Fibroblast of villous mesenchyme (primary cell): ENCODE results near the gene BCKDHA. TPM values are rescaled to one million over a fixed set of nuclear protein-coding genes. Genes with fewer than 3 reads are reported as not detected.
A peak's percentile ranks its signal among the peaks of the same experiment; 100 is the strongest.

Source experiments
- DNase-seq: peaks from one replicate; pipeline ENCODE4 v3.0.0-alpha.2; 2010; ENCODE audit warnings: low read depth
- H3K4me3 ChIP-seq: 2 replicates; pipeline ENCODE4 v1.5.1; 2011; ENCODE audit warnings: low read depth, mild to moderate bottlenecking, low read length
- CTCF ChIP-seq: IDR thresholded peaks from 2 replicates; pipeline ENCODE4 v1.5.1; 2012; ENCODE audit warnings: low read depth, mild to moderate bottlenecking, low read length; ENCODE audit not compliant: insufficient read depth
- total RNA-seq: library from RNA; depleted of rRNA; stranded (reverse); fragments of >200 nt; gene quantifications from 2 replicates; pipeline ENCODE4 v1.2.3, GENCODE V29; 2012

Gene BCKDHA
- total RNA-seq, 1 donor, result 21.2 TPM

- no peak for DNase-seq
- H3K4me3 ChIP-seq, result no peak overlapping the region
- TF ChIP-seq CTCF, result no peak
Observed at GRCh38 chr19:41359741-41360140, 37.9 kb upstream of the BCKDHA start.

DNA sequence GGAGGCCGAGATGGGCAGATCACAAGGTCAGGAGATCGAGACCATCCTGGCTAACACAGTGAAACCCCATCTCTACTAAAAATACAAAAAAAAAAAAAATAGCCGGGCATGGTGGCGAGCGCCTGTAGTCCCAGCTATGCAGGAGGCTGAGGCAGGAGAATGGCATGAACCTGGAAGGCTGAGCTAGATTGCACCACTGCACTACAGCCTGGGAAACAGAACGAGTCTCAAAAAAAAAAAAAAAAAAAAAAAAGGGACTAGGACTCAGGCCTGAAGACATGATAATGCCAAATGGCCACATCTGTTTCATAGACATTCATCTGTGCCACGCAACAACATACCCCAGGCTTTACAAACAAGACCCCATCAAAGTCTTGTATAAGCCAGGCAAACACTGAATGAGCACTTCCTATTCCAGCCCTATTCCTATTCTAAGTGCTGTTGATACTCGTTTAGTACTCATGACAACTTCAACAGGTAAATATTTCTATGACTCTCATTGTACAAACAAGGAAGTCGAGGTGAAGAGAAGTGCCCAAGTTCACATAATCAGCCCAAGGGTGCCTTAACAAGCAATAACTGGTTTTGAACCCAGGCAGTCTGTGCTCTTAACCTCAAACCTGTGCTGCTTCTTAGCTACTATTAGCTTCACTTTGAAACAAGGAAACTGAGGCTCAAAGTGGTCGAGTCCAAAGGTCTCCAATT lies 35.3 kb upstream of the BCKDHA start:
- no peak overlapping the region for H3K4me3 ChIP-seq
- TF ChIP-seq CTCF, result no peak
- DNase-seq, result no peak

DNA sequence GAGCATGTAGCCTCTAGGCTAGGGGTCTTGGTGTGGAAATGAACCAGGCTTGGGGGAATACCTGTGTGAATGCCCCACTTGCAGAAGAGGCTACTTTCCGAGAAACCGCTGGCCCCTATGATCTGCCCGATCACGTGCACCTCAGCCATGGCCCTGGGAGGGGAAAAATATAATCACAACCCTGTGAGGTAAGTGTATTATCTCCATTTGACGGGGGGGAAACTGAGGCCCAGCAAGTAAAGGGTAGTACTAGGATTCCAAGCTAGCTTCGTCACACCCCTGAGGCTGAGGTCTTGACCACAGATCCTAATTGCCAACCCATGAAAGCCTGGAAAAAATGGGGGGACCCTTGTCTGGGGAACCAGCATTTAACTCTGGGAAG lies 34.3 kb upstream of the BCKDHA start:
- no peak for TF ChIP-seq CTCF
- H3K4me3 ChIP-seq, result peak overlapping the region; percentile 81
- no peak for DNase-seq

DNA sequence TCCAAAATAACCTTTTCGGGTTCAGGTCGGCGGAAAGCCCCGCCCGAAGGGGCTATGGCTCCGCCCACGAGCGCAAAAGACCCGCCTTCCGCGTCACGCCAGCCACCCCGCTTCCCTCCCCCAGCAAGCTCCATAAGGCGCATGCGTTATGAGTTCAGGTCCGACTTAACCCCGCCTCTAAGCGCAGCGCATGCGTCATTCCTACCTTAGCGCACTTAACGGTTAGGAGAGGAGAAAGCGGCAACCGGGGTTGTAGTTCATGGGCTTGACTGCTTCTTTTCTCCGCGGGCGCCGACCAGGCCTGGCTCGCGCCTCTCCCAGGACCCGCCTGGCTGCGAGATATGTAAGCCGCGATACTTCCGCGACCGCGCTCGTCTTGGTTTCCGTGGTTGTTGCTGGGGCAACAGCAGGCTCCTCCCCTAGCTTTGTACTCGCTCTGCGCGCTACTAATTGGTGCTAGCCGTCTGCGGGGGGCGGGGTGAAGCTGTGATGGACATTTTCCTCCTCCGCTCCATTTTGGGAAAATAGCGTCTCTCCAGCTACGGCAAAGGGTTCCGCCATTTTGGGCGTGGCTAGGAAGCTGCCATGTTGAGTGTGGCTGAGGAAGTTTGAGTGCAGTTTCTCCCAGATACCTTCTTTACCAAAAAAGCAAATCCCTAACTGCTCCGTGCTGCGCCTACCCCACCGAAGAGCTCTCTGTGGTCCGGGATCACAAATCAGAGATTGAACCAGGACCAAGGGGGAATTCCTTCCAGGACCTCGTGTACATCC lies 33.7 kb upstream of the BCKDHA start, which contains the start of gene B9D2:
Gene B9D2 (minus strand): TSS at position 397 of the 771 bp plus-strand sequence. CDS start 630 bp downstream, outside the sequence.
- TF ChIP-seq CTCF, result no peak
- DNase-seq, result peak; percentile 98

GRCh38 chr19:41364524-41365391 lies 32.9 kb upstream of the BCKDHA start:
- no peak for TF ChIP-seq CTCF
- peak overlapping the region; percentile 81 for H3K4me3 ChIP-seq
- DNase-seq, result peak; percentile 33

More for the DNA sequence above, 33.7 kb upstream of the BCKDHA start, which contains the start of gene B9D2:
- peak within 1 kb of the TSS; percentile 81 for H3K4me3 ChIP-seq

DNA sequence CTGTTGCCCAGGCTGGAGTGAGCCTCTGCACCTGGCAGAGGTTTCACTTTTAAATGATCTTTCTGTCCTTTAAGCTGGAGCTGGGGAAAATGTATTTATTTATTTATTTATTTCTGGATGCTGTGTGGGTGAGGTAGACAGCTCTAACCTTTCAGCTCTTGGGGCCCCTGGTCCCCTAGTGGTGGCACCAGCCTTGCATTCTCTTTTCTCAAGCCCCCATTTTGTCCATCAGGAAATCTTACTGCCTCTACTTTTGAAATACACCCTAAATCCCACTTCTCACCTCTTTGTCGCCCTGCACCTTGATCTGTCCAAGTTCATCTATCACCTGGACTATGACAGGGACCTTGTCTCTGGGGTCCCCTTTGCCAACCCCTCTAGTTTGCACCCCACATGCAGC lies 31.5 kb upstream of the BCKDHA start:
- TF ChIP-seq CTCF, result peak; percentile 16
- no peak overlapping the region for H3K4me3 ChIP-seq
- no peak for DNase-seq
